Activated naive CD4-positive, alpha-beta T cell treated with anti-CD3 and anti-CD28 coated beads, Interleukin-2, amount 10 ng/mL, durations not matched to agents 7 days and 5 days (primary cell): ENCODE results near the gene COL16A1.
A peak's percentile ranks its signal among the peaks of the same experiment; 100 is the strongest.

Source experiments
- CTCF ChIA-PET: fragments of 350-600 bp; sonication (Branson Sonifier 250); formaldehyde crosslinking; loops from one replicate; lab custom pipeline; 2021; ENCODE audit warnings: antibody characterized with exemption; lab: Charles Lee
- DNase-seq: peaks from one replicate; pipeline ENCODE4 v3.0.0-alpha.2; 2020
- H3K27ac Mint-ChIP-seq: one replicate; pipeline ENCODE4 v1.8.0; 2021; ENCODE audit warnings: mild to moderate bottlenecking, moderate library complexity, mixed read lengths
- H3K27me3 Mint-ChIP-seq: one replicate; pipeline ENCODE4 v1.8.0; 2021; ENCODE audit warnings: mild to moderate bottlenecking, mixed read lengths
- H3K36me3 Mint-ChIP-seq: one replicate; pipeline ENCODE4 v1.8.0; 2021; ENCODE audit warnings: mixed read lengths
- H3K4me1 Mint-ChIP-seq: one replicate; pipeline ENCODE4 v1.8.0; 2021; ENCODE audit warnings: mixed read lengths
- H3K4me3 Mint-ChIP-seq: one replicate; pipeline ENCODE4 v1.8.0; 2021; ENCODE audit warnings: mild to moderate bottlenecking, moderate library complexity, mixed read lengths
- H3K9me3 Mint-ChIP-seq: one replicate; pipeline ENCODE4 v1.8.0; 2021; ENCODE audit warnings: mixed read lengths

The COL16A1 gene

DNA sequence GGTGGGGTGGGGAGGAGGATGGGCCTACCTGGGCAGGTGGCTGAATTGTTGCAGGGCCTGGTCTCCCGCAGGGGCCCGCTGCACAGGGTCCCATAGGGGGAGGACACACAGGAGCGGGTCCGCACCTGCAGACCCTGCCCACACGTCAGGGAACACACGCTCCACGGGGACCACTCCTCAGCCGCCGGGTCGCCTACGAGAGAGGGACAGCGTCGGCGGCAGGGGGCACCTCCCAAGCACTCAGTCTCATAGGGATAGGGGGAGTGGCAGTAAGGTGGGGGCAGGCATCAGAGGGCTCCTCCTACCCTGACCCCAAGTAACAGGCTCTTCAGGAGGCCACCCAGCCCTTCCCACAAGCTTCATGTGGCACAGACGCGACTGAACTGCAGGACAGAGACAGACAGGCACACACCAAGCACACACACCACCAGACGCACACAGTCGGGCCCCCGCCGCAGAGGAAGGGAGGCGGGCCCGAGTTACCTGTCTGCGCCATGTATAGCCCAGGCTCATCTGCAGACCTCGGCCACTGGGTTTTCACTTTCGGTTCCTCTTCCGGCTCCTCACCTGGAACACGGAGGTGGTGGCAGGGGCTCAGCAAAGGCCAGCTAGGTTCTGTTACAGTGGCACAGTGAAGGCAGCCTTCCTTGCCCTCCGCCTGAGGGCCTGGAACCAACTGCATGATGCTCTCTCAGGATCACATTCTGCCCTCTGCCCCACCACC lies 40.5 kb upstream of the COL16A1 start:
- peaks cover 27% of the 10 kb centered on the region for H3K27me3 Mint-ChIP-seq
- no peak for DNase-seq
- H3K4me3 Mint-ChIP-seq = no peak overlapping the region
- no peak overlapping the region for H3K27ac Mint-ChIP-seq
- H3K9me3 Mint-ChIP-seq = no peaks in the 10 kb centered on the region
- peaks cover 10% of the 10 kb centered on the region for H3K4me1 Mint-ChIP-seq
- CTCF ChIA-PET = interaction anchor here (1.0 to 2.5 kb wide), 10 partner anchors 14 to 83 kb away, joined by 3 to 20 read pairs (median 7); no protein-coding TSS in a partner anchor
- no peaks in the 10 kb centered on the region for H3K36me3 Mint-ChIP-seq

DNA sequence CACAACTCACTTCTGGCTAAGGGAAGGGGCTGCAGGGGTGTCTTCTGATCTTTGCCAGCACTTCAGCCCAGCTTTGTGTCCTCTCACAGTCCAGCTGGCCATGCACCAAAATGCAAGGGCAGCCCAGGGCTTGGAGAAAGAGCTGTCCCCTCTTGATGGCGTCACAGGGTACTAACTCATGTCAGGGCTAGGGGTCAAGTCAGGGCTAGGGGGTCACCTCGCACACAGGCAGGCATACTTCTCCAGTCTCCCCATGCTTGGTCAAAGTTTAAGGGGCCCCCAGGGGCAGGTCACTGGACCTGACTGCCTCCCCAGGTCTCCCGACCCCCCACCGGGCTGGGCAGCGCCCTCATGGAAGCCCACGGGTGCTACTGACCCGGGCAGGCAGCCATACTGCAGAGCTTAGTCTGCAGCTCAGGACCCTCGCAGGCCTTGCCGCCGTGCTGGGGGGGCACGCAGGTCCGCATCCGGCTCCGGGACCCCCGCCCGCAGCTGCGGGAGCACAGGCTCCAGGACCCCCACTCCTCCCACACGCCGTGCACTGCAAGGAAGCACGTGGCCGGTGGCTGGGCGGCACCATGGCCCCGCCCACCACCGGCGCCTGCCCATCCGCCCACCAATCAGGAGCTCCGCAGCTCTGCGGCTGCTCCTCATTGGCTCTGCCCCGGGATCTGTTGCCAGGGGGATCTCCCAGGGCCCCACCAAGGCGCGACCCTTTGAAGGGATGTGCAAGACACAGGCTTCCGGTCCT lies 38.8 kb upstream of the COL16A1 start:
- H3K4me3 Mint-ChIP-seq = no peak overlapping the region
- CTCF ChIA-PET = interaction anchor here (1.9 kb wide), 1 partner anchor 15 kb away, joined by 6 read pairs; no protein-coding TSS in a partner anchor
- no peak for DNase-seq
- H3K9me3 Mint-ChIP-seq = no peaks in the 10 kb centered on the region
- no peaks in the 10 kb centered on the region for H3K36me3 Mint-ChIP-seq
- no peak overlapping the region for H3K27ac Mint-ChIP-seq
- H3K4me1 Mint-ChIP-seq = peaks cover 10% of the 10 kb centered on the region
- peaks cover 19% of the 10 kb centered on the region for H3K27me3 Mint-ChIP-seq

DNA sequence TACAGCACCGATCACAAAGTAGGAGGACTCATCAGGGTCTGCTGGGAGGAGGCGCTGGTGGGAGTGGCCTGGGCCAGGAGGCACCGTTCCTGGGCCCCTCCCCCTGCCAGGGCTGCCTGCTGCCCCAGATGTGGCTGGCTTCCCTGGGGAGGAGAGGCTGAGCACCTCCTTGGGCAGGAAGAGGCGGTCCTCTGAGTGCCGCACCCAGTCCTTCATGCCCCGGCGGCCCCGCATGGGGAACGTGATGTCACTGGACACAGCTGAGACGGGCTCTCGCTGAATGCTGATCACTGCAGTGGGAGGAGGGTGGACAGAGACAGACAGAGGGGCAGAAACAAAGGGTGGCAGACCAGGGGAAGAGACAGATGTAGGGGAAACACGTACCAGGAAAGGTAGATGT lies 35.5 kb upstream of the COL16A1 start:
- no peaks in the 10 kb centered on the region for H3K36me3 Mint-ChIP-seq
- DNase-seq = peak; percentile 74
- H3K27me3 Mint-ChIP-seq = peaks cover 7% of the 10 kb centered on the region
- no peak overlapping the region for H3K27ac Mint-ChIP-seq
- H3K9me3 Mint-ChIP-seq = no peaks in the 10 kb centered on the region
- H3K4me1 Mint-ChIP-seq = peaks cover 7% of the 10 kb centered on the region
- CTCF ChIA-PET = no interaction called here
- H3K4me3 Mint-ChIP-seq = no peak overlapping the region

- CTCF ChIA-PET = no interaction called here
- Mint-ChIP-seq H3K4me3 (no peak overlapping the region), H3K9me3 (no peaks in the 10 kb centered on the region), H3K4me1 (peaks cover 6% of the 10 kb centered on the region), H3K27ac (no peak overlapping the region), H3K36me3 (no peaks in the 10 kb centered on the region), H3K27me3 (peaks cover 4% of the 10 kb centered on the region)
- no peak for DNase-seq
These were observed 32.9 kb upstream of the COL16A1 start for GRCh38 chr1:31736675-31737074.

- Mint-ChIP-seq H3K4me3 (no peak overlapping the region), H3K4me1 (peaks cover 6% of the 10 kb centered on the region), H3K36me3 (no peaks in the 10 kb centered on the region), H3K27me3 (peaks cover 4% of the 10 kb centered on the region), H3K27ac (no peak overlapping the region), H3K9me3 (no peaks in the 10 kb centered on the region)
- CTCF ChIA-PET = interaction anchor here (1.4 kb wide), 1 partner anchor 10 kb away, joined by 6 read pairs; no protein-coding TSS in a partner anchor
- no peak for DNase-seq
These were observed 31.8 kb upstream of the COL16A1 start for GRCh38 chr1:31735571-31735970.

DNA sequence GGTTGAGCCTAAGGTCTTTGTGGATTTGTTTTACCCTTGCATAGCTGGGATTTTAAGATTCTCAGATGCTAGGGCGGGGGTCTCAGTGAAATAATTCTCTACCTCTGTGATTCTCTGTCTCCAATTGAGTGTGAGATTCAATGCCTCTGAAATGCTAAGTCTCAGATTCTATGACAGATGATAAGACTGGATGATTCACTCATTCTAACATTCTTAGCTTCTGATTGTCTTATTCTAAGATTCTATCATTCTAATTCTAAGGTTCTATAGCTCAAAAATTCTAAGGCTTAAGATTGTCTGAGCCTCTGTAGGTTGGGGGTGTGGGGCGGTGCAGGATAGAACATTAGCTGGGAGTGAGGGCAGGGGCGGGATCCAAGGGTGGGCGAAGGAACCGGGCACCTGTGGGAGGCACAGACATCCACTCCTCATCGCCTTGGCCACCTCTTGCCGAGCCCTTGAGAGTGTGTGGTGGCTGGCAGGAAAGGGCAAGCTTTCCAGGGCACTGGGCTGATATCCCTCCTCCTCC lies 30.8 kb upstream of the COL16A1 start:
- peaks cover 4% of the 10 kb centered on the region for H3K4me1 Mint-ChIP-seq
- no peak for DNase-seq
- no peaks in the 10 kb centered on the region for H3K36me3 Mint-ChIP-seq
- CTCF ChIA-PET = interaction anchor here (0.9 to 1.4 kb wide), 2 partner anchors 11 to 19 kb away, joined by 3 to 6 read pairs; no protein-coding TSS in a partner anchor
- H3K4me3 Mint-ChIP-seq = no peak overlapping the region
- no peak overlapping the region for H3K27ac Mint-ChIP-seq
- H3K27me3 Mint-ChIP-seq = peaks cover 4% of the 10 kb centered on the region
- H3K9me3 Mint-ChIP-seq = no peaks in the 10 kb centered on the region

- H3K4me1 Mint-ChIP-seq = no peaks in the 10 kb centered on the region
- CTCF ChIA-PET = interaction anchor here (1.0 kb wide), 1 partner anchor 12 kb away, joined by 3 read pairs; no protein-coding TSS in a partner anchor
- no peaks in the 10 kb centered on the region for H3K36me3 Mint-ChIP-seq
- H3K4me3 Mint-ChIP-seq = no peak overlapping the region
- H3K27ac Mint-ChIP-seq = no peak overlapping the region
- DNase-seq = no peak
- peaks cover 4% of the 10 kb centered on the region for H3K27me3 Mint-ChIP-seq
- no peaks in the 10 kb centered on the region for H3K9me3 Mint-ChIP-seq
These were observed 29.8 kb upstream of the COL16A1 start for GRCh38 chr1:31733389-31734219.

- no peaks in the 10 kb centered on the region for H3K4me1 Mint-ChIP-seq
- H3K27me3 Mint-ChIP-seq = peaks cover 4% of the 10 kb centered on the region
- no peaks in the 10 kb centered on the region for H3K36me3 Mint-ChIP-seq
- DNase-seq = no peak
- H3K4me3 Mint-ChIP-seq = no peak overlapping the region
- no peak overlapping the region for H3K27ac Mint-ChIP-seq
- H3K9me3 Mint-ChIP-seq = no peaks in the 10 kb centered on the region
- CTCF ChIA-PET = interaction anchor here (1.0 kb wide), 1 partner anchor 13 kb away, joined by 3 read pairs; no protein-coding TSS in a partner anchor
These were observed 29.0 kb upstream of the COL16A1 start for GRCh38 chr1:31732751-31733289.

DNA sequence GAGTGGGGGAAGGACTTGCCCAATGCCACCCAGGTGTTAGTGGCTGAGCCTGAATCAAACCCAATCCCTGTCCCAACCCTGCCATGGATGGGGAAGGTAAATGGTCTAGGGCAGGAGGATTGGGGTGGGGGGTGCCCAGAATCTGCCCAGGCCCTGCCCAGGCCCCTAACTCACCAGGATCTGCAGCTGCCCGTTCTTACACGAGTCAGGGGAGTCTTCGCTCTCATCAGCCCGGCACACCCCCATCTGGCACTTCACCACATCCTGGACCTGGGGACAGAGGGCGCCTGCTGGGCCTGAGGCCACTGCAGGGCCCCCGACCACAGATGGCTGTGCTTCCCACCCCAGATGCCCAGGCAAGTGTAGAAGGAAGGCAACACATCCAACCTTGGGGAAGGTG lies 28.5 kb upstream of the COL16A1 start:
- Mint-ChIP-seq H3K36me3 (no peaks in the 10 kb centered on the region), H3K27me3 (peaks cover 4% of the 10 kb centered on the region), H3K27ac (no peak overlapping the region), H3K4me3 (no peak overlapping the region), H3K9me3 (no peaks in the 10 kb centered on the region), H3K4me1 (no peaks in the 10 kb centered on the region)
- DNase-seq = no peak
- CTCF ChIA-PET = interaction anchor here (1.0 kb wide), 1 partner anchor 13 kb away, joined by 3 read pairs; no protein-coding TSS in a partner anchor

DNA sequence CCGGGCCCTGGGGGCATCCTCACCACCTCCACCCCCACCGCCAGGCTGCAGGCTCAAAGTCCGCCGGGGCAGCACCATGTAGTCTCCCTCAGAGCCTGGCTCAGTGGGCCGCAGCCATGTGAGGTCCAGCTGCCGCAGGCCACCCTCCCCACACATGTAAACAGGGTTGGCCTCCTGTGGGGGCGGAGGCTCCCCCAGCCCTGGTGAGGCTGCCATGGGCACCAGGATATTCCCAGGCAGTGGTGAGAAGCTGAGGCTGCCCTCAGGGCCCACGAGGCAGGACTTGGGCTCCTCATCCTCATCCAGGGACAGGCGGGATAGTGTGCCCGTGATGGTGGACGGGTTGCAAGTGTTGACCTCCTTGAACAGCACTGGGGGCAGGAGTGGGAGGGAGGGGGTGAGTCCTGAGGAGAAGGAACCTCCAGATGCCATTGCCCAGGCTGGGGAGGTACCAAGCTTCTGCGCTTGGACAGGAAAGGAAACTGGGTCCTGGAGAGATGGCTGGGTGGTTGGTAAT lies 27.3 kb upstream of the COL16A1 start:
- no peak overlapping the region for H3K27ac Mint-ChIP-seq
- H3K4me3 Mint-ChIP-seq = no peak overlapping the region
- no peak for DNase-seq
- H3K4me1 Mint-ChIP-seq = no peaks in the 10 kb centered on the region
- CTCF ChIA-PET = interaction anchor here (1.0 to 1.7 kb wide), 2 partner anchors 15 to 33 kb away, joined by 3 to 4 read pairs; partner anchors contain the start of gene ADGRB2
- H3K9me3 Mint-ChIP-seq = no peaks in the 10 kb centered on the region
- no peaks in the 10 kb centered on the region for H3K36me3 Mint-ChIP-seq
- no peaks in the 10 kb centered on the region for H3K27me3 Mint-ChIP-seq

DNA sequence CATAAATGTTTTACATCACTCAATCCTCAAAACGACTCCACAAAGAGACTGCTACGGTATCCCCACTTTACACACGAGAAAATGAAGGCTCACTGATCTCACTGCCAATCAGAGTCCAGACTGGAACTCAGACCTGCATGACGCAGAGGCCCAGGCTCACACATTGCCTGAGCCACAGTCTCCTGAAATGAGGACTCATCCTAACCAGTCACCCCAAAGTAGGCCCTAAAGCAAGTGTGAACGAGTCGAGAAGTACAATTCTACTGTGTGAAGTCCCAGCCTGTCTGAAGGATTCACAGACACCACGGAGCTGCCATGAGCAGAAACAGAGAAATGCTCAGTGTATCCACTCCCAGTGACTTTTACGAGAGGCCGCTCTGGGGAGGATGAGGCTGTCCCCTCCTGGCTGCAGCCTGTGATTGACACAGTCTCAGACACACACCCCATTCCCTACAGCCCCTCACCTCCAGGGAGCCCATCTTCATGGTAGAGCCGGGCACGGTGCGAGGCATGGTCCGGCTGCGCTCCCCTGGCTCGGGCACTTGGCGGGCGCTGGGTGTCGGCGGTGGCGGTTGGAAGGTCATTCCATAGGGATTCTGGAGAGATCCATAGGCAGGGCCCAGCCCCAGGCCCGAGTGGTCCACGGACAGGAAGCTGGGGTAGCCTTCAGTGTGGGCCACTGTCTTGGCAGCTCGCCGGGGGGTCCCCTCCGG lies 26.7 kb upstream of the COL16A1 start:
- no peak for DNase-seq
- CTCF ChIA-PET = interaction anchor here (1.0 to 1.7 kb wide), 2 partner anchors 15 to 34 kb away, joined by 3 to 4 read pairs; partner anchors contain the start of gene ADGRB2
- Mint-ChIP-seq H3K36me3 (no peaks in the 10 kb centered on the region), H3K4me3 (no peak overlapping the region), H3K27ac (no peak overlapping the region), H3K4me1 (no peaks in the 10 kb centered on the region), H3K27me3 (no peaks in the 10 kb centered on the region), H3K9me3 (no peaks in the 10 kb centered on the region)

DNA sequence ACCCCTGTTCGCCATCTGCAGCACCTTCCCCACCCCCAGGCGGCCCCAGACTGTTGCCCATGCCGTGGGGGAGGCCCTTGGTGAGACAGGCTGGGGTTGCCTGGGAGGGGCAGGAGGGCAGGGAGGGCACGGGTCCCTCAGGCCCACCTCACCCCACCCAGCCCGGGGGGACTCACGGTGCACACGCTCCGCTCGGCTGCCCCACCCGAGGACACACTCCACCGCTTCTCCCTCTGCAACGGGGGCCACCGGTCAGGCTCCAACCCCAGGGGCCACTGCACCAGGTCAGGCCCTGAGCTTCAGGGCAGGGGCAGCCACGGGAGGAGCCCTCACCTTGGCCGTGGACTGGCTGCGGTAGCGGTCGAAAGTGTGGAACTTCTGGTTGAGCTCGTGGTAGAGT lies 24.0 kb upstream of the COL16A1 start:
- Mint-ChIP-seq H3K4me3 (no peak overlapping the region), H3K4me1 (no peaks in the 10 kb centered on the region), H3K36me3 (no peaks in the 10 kb centered on the region), H3K27ac (no peak overlapping the region), H3K9me3 (no peaks in the 10 kb centered on the region), H3K27me3 (peaks cover 11% of the 10 kb centered on the region)
- DNase-seq = no peak
- CTCF ChIA-PET = no interaction called here

- H3K27ac Mint-ChIP-seq = no peak overlapping the region
- H3K9me3 Mint-ChIP-seq = no peaks in the 10 kb centered on the region
- peaks cover 11% of the 10 kb centered on the region for H3K27me3 Mint-ChIP-seq
- H3K36me3 Mint-ChIP-seq = no peaks in the 10 kb centered on the region
- no peak overlapping the region for H3K4me3 Mint-ChIP-seq
- CTCF ChIA-PET = no interaction called here
- no peaks in the 10 kb centered on the region for H3K4me1 Mint-ChIP-seq
- DNase-seq = no peak
These were observed 23.4 kb upstream of the COL16A1 start for GRCh38 chr1:31727195-31727594.
